GM23338 (cell line): Measurements from ENCODE around the gene CFB. TPM values are rescaled to one million over a fixed set of nuclear protein-coding genes. Genes with fewer than 3 reads are reported as not detected.

Experiments used
- ATAC-seq: fragments of 200-7000 bp; cut with Tn5 transposase; 3 replicates; pipeline ENCODE4 v1.9.1; 2020
- DNase-seq: peaks from one replicate; pipeline ENCODE4 v3.0.0-alpha.2; 2015; ENCODE audit warnings: low spot score
- H2AFZ ChIP-seq: fragments of 200-600 bp; sonication (generic); 2 replicates; pipeline ENCODE4 v1.8.0; 2016; ENCODE audit warnings: antibody characterized with exemption, mild to moderate bottlenecking, moderate library complexity
- H3F3A ChIP-seq: fragments of 200-600 bp; sonication (generic); replicated peaks from 2 replicates; pipeline ENCODE4 v1.8.0; 2017; ENCODE audit warnings: antibody characterized with exemption, mixed run types, low read depth
- H3K27ac ChIP-seq: fragments of 200-600 bp; sonication (generic); 2 replicates; pipeline ENCODE4 v1.6.1; 2016; ENCODE audit warnings: low read depth
- H3K27me3 ChIP-seq: fragments of 200-600 bp; sonication (generic); 2 replicates; pipeline ENCODE4 v1.8.0; 2016; ENCODE audit warnings: mild to moderate bottlenecking, mixed run types, moderate library complexity; ENCODE audit not compliant: insufficient read depth
- H3K36me3 ChIP-seq: fragments of 200-600 bp; sonication (generic); 2 replicates; pipeline ENCODE4 v1.8.0; 2016; ENCODE audit warnings: mild to moderate bottlenecking; ENCODE audit not compliant: insufficient read depth
- H3K4me1 ChIP-seq: fragments of 200-600 bp; sonication (generic); 2 replicates; pipeline ENCODE4 v1.8.0; 2016; ENCODE audit warnings: mild to moderate bottlenecking, moderate library complexity; ENCODE audit not compliant: insufficient read depth
- H3K4me2 ChIP-seq: fragments of 200-600 bp; sonication (generic); 2 replicates; pipeline ENCODE4 v1.7.1; 2017; ENCODE audit warnings: mixed run types
- H3K4me3 ChIP-seq: fragments of 200-600 bp; sonication (generic); 2 replicates; pipeline ENCODE4 v1.6.1; 2016; ENCODE audit warnings: mixed run types
- H3K79me2 ChIP-seq: fragments of 200-600 bp; sonication (generic); replicated peaks from 2 replicates; pipeline ENCODE4 v1.8.0; 2017; ENCODE audit warnings: mild to moderate bottlenecking; ENCODE audit not compliant: insufficient read depth
- H3K9me2 ChIP-seq: fragments of 200-600 bp; sonication (generic); 2 replicates; pipeline ENCODE4 v1.8.0; 2017; ENCODE audit not compliant: insufficient read depth
- H4K20me1 ChIP-seq: fragments of 200-600 bp; sonication (generic); replicated peaks from 2 replicates; pipeline ENCODE4 v1.8.0; 2017; ENCODE audit warnings: mild to moderate bottlenecking; ENCODE audit not compliant: insufficient read depth
- H3K27ac Mint-ChIP-seq: 2 replicates; pipeline ENCODE4 v1.8.0; 2020; ENCODE audit warnings: inconsistent platforms, mild to moderate bottlenecking, moderate library complexity, mixed read lengths
- H3K27me3 Mint-ChIP-seq: 3 replicates; pipeline ENCODE4 v1.8.0; 2022; ENCODE audit warnings: low read depth, mild to moderate bottlenecking, moderate library complexity, mixed read lengths, inconsistent platforms; ENCODE audit not compliant: insufficient read depth, poor library complexity
- H3K36me3 Mint-ChIP-seq: 3 replicates; pipeline ENCODE4 v1.8.0; 2021; ENCODE audit warnings: low read depth, mild to moderate bottlenecking, inconsistent platforms, moderate library complexity, mixed read lengths
- H3K4me1 Mint-ChIP-seq: 3 replicates; pipeline ENCODE4 v1.8.0; 2020; ENCODE audit warnings: mild to moderate bottlenecking, inconsistent platforms, mixed read lengths
- H3K4me3 Mint-ChIP-seq: 3 replicates; pipeline ENCODE4 v1.8.0; 2021; ENCODE audit warnings: moderate library complexity, mild to moderate bottlenecking, inconsistent platforms, mixed read lengths
- H3K9me3 Mint-ChIP-seq: 3 replicates; pipeline ENCODE4 v1.8.0; 2020; ENCODE audit warnings: moderate library complexity, mild to moderate bottlenecking, inconsistent platforms, mixed read lengths
- CREB1 ChIP-seq: fragments of 250-450 bp; sonication (Bioruptor Pico); IDR thresholded peaks from 2 replicates; pipeline ENCODE4 v1.5.0; 2020; ENCODE audit warnings: low read depth, mild to moderate bottlenecking, moderate library complexity
- CTCF ChIP-seq, 2 experiments: fragments of 200-600 bp in 1 of 2; sonication (generic) in 1 of 2; conservative IDR thresholded peaks; 2 replicates each; pipeline versions ENCODE4 v1.5.1 to v1.6.1; 2016 to 2017; ENCODE audit warnings: antibody characterized with exemption in 2 of 2, low read depth in 2 of 2, mild to moderate bottlenecking in 2 of 2, moderate library complexity in 1 of 2
- ETS1 ChIP-seq: IDR thresholded peaks from 2 replicates; pipeline ENCODE4 v1.6.1; 2016; ENCODE audit warnings: antibody characterized with exemption
- EZH2 ChIP-seq: fragments of 200-600 bp; sonication (generic); IDR thresholded peaks from one replicate; pipeline ENCODE4 v1.8.0; 2017; ENCODE audit warnings: antibody characterized with exemption, mild to moderate bottlenecking, low read depth; ENCODE audit not compliant: unreplicated experiment
- EZH2phosphoT487 ChIP-seq: fragments of 200-600 bp; sonication (generic); IDR thresholded peaks from one replicate; pipeline ENCODE4 v1.8.1; 2018; ENCODE audit warnings: antibody characterized with exemption; ENCODE audit not compliant: unreplicated experiment
- JUNB ChIP-seq: IDR thresholded peaks from one replicate; pipeline ENCODE4 v1.6.1; 2016; ENCODE audit warnings: antibody characterized with exemption; ENCODE audit not compliant: unreplicated experiment
- NANOG ChIP-seq: IDR thresholded peaks from 2 replicates; pipeline ENCODE4 v1.6.1; 2016; ENCODE audit warnings: antibody characterized with exemption, borderline replicate concordance
- POLR2AphosphoS5 ChIP-seq: IDR thresholded peaks from 2 replicates; pipeline ENCODE4 v1.6.1; 2016; ENCODE audit warnings: antibody characterized with exemption, low read depth
- REST ChIP-seq: IDR thresholded peaks from one replicate; pipeline ENCODE4 v1.6.1; 2018; ENCODE audit warnings: antibody characterized with exemption; ENCODE audit not compliant: unreplicated experiment
- STAT1 ChIP-seq: IDR thresholded peaks from one replicate; pipeline ENCODE4 v1.6.1; 2016; ENCODE audit warnings: antibody characterized with exemption; ENCODE audit not compliant: unreplicated experiment
- ZNF114 ChIP-seq: fragments of 250-450 bp; sonication (Bioruptor Pico); IDR thresholded peaks from 2 replicates; pipeline ENCODE4 v1.5.0; 2020; ENCODE audit warnings: mild to moderate bottlenecking, moderate library complexity
- ZNF331 ChIP-seq: fragments of 250-450 bp; sonication (Bioruptor Pico); IDR thresholded peaks from 2 replicates; pipeline ENCODE4 v1.5.0; 2020; ENCODE audit warnings: low read depth, mild to moderate bottlenecking, moderate library complexity
- ZNF462 ChIP-seq: fragments of 250-450 bp; sonication (Bioruptor Pico); IDR thresholded peaks from 2 replicates; pipeline ENCODE4 v1.5.0; 2020; ENCODE audit warnings: mild to moderate bottlenecking, moderate library complexity
- polyA plus RNA-seq: library from polyadenylated mRNA; unstranded; fragments of >200 nt; fragmentation: Nextera tagmentation; extraction: Ambion mirVana; gene quantifications from 2 replicates; pipeline ENCODE4 v1.2.1, GENCODE V29; 2016
- total RNA-seq: library from RNA; depleted of rRNA; stranded (reverse); fragments of >200 nt; shearing (Covaris generic); gene quantifications from 2 replicates; pipeline ENCODE4 v1.2.3, GENCODE V29; 2014

The CFB gene
- total and polyA plus RNA-seq, 2 experiments from 2014 or later: 0.86 TPM; not detected in 1

- no peak overlapping the region for H3K4me2 ChIP-seq
- no peaks in the 10 kb centered on the region for H3K36me3 ChIP-seq
Observed at GRCh38 chr6:31915756-31916155, 30.1 kb upstream of the CFB start.

More at GRCh38 chr6:31915756-31916155, 30.1 kb upstream of the CFB start:
- Histone ChIP-seq H3F3A (no peaks in the 10 kb centered on the region), H4K20me1 (no peaks in the 10 kb centered on the region), H3K4me1 (no peaks in the 10 kb centered on the region), H2AFZ (peak overlapping the region; percentile 64; the same call in 1 of the 2 replicates), H3K79me2 (no peaks in the 10 kb centered on the region), H3K9me2 (no peaks in the 10 kb centered on the region), H3K4me3 (no peak overlapping the region), H3K27me3 (no peaks in the 10 kb centered on the region), H3K27ac (no peak overlapping the region)
- no peak for TF ChIP-seq STAT1
- TF ChIP-seq EZH2: no peak
- no peak for TF ChIP-seq ZNF462 (CRISPR knock-in tag)
- no peak for TF ChIP-seq ZNF114 (CRISPR knock-in tag)
- no peak for TF ChIP-seq ETS1
- TF ChIP-seq EZH2phosphoT487: no peak
- no peak for TF ChIP-seq JUNB
- no peak for TF ChIP-seq POLR2AphosphoS5
- no peak for TF ChIP-seq NANOG
- TF ChIP-seq CTCF (conservative IDR thresholded peaks at IDR 0.05; ENCODE audit: low read depth in 2 of 2): no peak
- no peak for TF ChIP-seq REST
- no peak for TF ChIP-seq CREB1 (CRISPR knock-in tag)
- TF ChIP-seq ZNF331 (CRISPR knock-in tag): no peak
- Mint-ChIP-seq H3K4me3 (no peak overlapping the region), H3K36me3 (no peaks in the 10 kb centered on the region), H3K27me3 (peaks cover 4% of the 10 kb centered on the region), H3K27ac (no peak overlapping the region), H3K9me3 (no peaks in the 10 kb centered on the region), H3K4me1 (no peaks in the 10 kb centered on the region)
- ATAC-seq (no peak), DNase-seq (no peak)
